HG03469 (cell line): Measurements from ENCODE around the gene NTHL1.

ENCODE experiments used
- ATAC-seq: cut with Tn5 transposase; IDR thresholded peaks from one replicate; pipeline ENCODE4 v1.9.1; 2021; ENCODE audit warnings: mild to moderate bottlenecking, moderate library complexity, moderate number of reproducible peaks; ENCODE audit not compliant: unreplicated experiment

NTHL1 gene

GRCh38 chr16:2066139-2066538 lies 18.5 kb upstream of the NTHL1 start:
- ATAC-seq, result no peak

GRCh38 chr16:2064368-2064945 lies 16.8 kb upstream of the NTHL1 start:
- no peak for ATAC-seq

GRCh38 chr16:2063861-2064260 lies 16.2 kb upstream of the NTHL1 start:
- no peak for ATAC-seq

GRCh38 chr16:2062801-2063200 lies 15.2 kb upstream of the NTHL1 start:
- no peak for ATAC-seq

- no peak for ATAC-seq
Observed at GRCh38 chr16:2061526-2061925, 13.9 kb upstream of the NTHL1 start.

GRCh38 chr16:2061023-2061422 lies 13.4 kb upstream of the NTHL1 start:
- ATAC-seq, result no peak

- no peak for ATAC-seq
Observed at GRCh38 chr16:2060346-2060745, 12.7 kb upstream of the NTHL1 start.

- ATAC-seq, result no peak
Observed at GRCh38 chr16:2058872-2059271, 11.2 kb upstream of the NTHL1 start.

GRCh38 chr16:2058420-2058819 lies 10.8 kb upstream of the NTHL1 start:
- no peak for ATAC-seq

- no peak for ATAC-seq
Observed at GRCh38 chr16:2057438-2057837, 9.8 kb upstream of the NTHL1 start.

GRCh38 chr16:2056681-2057407 lies 9.2 kb upstream of the NTHL1 start:
- ATAC-seq, result no peak

- no peak for ATAC-seq
Observed at GRCh38 chr16:2056077-2056476, 8.4 kb upstream of the NTHL1 start.

- ATAC-seq, result no peak
Observed at GRCh38 chr16:2054543-2055245, 7.1 kb upstream of the NTHL1 start.

- no peak for ATAC-seq
Observed at GRCh38 chr16:2053897-2054296, 6.3 kb upstream of the NTHL1 start.

GRCh38 chr16:2053211-2053610 lies 5.6 kb upstream of the NTHL1 start:
- ATAC-seq, result no peak

GRCh38 chr16:2048116-2048543 lies 496 bp upstream of the NTHL1 start:
- no peak for ATAC-seq

GRCh38 chr16:2046893-2047329 lies 723 bp downstream of the NTHL1 start:
- no peak for ATAC-seq

GRCh38 chr16:2045965-2046892 lies 1.4 kb downstream of the NTHL1 start:
- ATAC-seq, result no peak

- no peak for ATAC-seq
Observed at GRCh38 chr16:2044541-2044940, 3.1 kb downstream of the NTHL1 start.

GRCh38 chr16:2043667-2044451 lies 3.8 kb downstream of the NTHL1 start:
- ATAC-seq, result no peak
